Body of pancreas (tissue), 4 donors: Measurements from ENCODE around the gene CAPN2.

ENCODE experiments used
- CTCF ChIP-seq, 7 experiments: fragments of 450-650 bp in 4 of 7; fragments of 200-600 bp in 3 of 7; sonication (generic) in 3 of 7; IDR thresholded peaks; one replicate each; pipeline ENCODE4 v1.5.1; 2016 to 2019; ENCODE audit warnings: antibody characterized with exemption in 7 of 7
- POLR2A ChIP-seq, 3 donors: fragments of 450-650 bp; IDR thresholded peaks; one replicate each; pipeline ENCODE4 v1.6.1; 2016; ENCODE audit warnings: antibody characterized with exemption in 3 of 3, mild to moderate bottlenecking in 2 of 3

GRCh38 chr1:223770621-223771315, 58.4 kb downstream of the CAPN2 start:
- no peak for TF ChIP-seq CTCF (IDR thresholded peaks at IDR 0.05)
- no peak for TF ChIP-seq POLR2A (IDR thresholded peaks at IDR 0.05)
